Stimulated activated CD4-positive, alpha-beta T cell treated with anti-CD3 and anti-CD28 coated beads, Interleukin-4, amount 100 ng/mL, for 48 hours (primary cell): ENCODE data around the gene RNPEPL1.

ENCODE experiments used
- DNase-seq, 2 donors: peaks; one replicate each; pipeline ENCODE4 v3.0.0-alpha.2; 2020; ENCODE audit warnings: low read depth in 2 of 2

The RNPEPL1 gene

GRCh38 chr2:240565333-240566202 lies 2.7 kb upstream of the RNPEPL1 start:
- DNase-seq = peak; percentile 79 to 89

- DNase-seq = peak; percentile 95 to 96
Observed at GRCh38 chr2:240566203-240567136, 1.8 kb upstream of the RNPEPL1 start.

- DNase-seq = no peak
Observed at GRCh38 chr2:240567137-240567871, 980 bp upstream of the RNPEPL1 start.

GRCh38 chr2:240568678-240569522 lies 616 bp downstream of the RNPEPL1 start:
- DNase-seq = no peak

GRCh38 chr2:240569523-240569997 lies 1.3 kb downstream of the RNPEPL1 start:
- no peak for DNase-seq

- no peak for DNase-seq
Observed at GRCh38 chr2:240569998-240570530, 1.8 kb downstream of the RNPEPL1 start.

GRCh38 chr2:240570531-240571313 lies 2.4 kb downstream of the RNPEPL1 start:
- DNase-seq = no peak

GRCh38 chr2:240571314-240571973 lies 3.2 kb downstream of the RNPEPL1 start:
- no peak for DNase-seq

GRCh38 chr2:240572141-240573031 lies 4.1 kb downstream of the RNPEPL1 start:
- DNase-seq = no peak

GRCh38 chr2:240573071-240573515 lies 4.8 kb downstream of the RNPEPL1 start:
- DNase-seq = no peak

GRCh38 chr2:240573516-240574385 lies 5.5 kb downstream of the RNPEPL1 start:
- DNase-seq = no peak

- no peak for DNase-seq
Observed at GRCh38 chr2:240574386-240575100, 6.3 kb downstream of the RNPEPL1 start.

- DNase-seq = no peak
Observed at GRCh38 chr2:240575101-240575965, 7.0 kb downstream of the RNPEPL1 start.

GRCh38 chr2:240576036-240576435 lies 7.8 kb downstream of the RNPEPL1 start:
- DNase-seq = no peak

GRCh38 chr2:240576436-240577205 lies 8.3 kb downstream of the RNPEPL1 start:
- no peak for DNase-seq
